HCT116 (cell line): Measurements from ENCODE around the gene CEP97. TPM values are rescaled to one million over a fixed set of nuclear protein-coding genes. Genes with fewer than 3 reads are reported as not detected.

Source experiments
- ATAC-seq: fragments of 200-7000 bp; cut with Tn5 transposase; 2 replicates; pipeline ENCODE4 v1.9.1; 2020; ENCODE audit warnings: mild to moderate bottlenecking, moderate library complexity
- BruUV-seq: library from RNA; stranded (reverse); fragments of 400-500 nt; replicated peaks from 2 replicates; lab custom pipeline; 2021; lab: Mats Ljungman, UMichigan
- CTCF ChIA-PET: fragments of 300-600 bp; sonication (Branson Sonifier 250); formaldehyde crosslinking; loops from one replicate; lab custom pipeline; 2021; ENCODE audit warnings: antibody characterized with exemption; lab: Charles Lee
- POLR2A ChIA-PET: fragments of 300-600, 350-600 bp; sonication (Branson Sonifier 250); formaldehyde crosslinking; loops from one replicate; lab custom pipeline; 2021; ENCODE audit warnings: antibody characterized with exemption; lab: Charles Lee
- RAD21 ChIA-PET, 2 experiments: fragments of 300-600 bp; sonication (Branson Sonifier 250); formaldehyde crosslinking; loops; one replicate each; lab custom pipeline; 2023; ENCODE audit warnings: low total read pairs in 2 of 2; ENCODE audit not compliant: uncharacterized antibody in 2 of 2, unreplicated experiment in 2 of 2, low non-redundant PET in 1 of 2; lab: Charles Lee
- DNase-seq: peaks from one replicate; pipeline ENCODE4 v3.0.0-alpha.2; 2010; ENCODE audit warnings: low read depth, low spot score
- H2AFZ ChIP-seq: fragments of 200-600 bp; shearing (Covaris generic), sonication (generic); 2 replicates; pipeline ENCODE4 v1.6.1; 2017; ENCODE audit warnings: low read depth, mixed run types, mixed read lengths, antibody characterized with exemption, low read length; ENCODE audit not compliant: poor library complexity, severe bottlenecking
- H3K27ac ChIP-seq: 2 replicates; pipeline ENCODE4 v1.5.1; 2012; ENCODE audit warnings: low read depth, low read length
- H3K27me3 ChIP-seq: fragments of 200-600 bp; sonication (generic); 2 replicates; pipeline ENCODE4 v1.6.1; 2016; ENCODE audit warnings: mixed run types, low read length, mixed read lengths; ENCODE audit not compliant: insufficient read depth
- H3K36me3 ChIP-seq, 2 experiments: fragments of 200-500 bp in 1 of 2; fragments of 200-600 bp in 1 of 2; sonication (Bioruptor generic) in 1 of 2; sonication (generic) in 1 of 2; 2 replicates each; pipeline versions ENCODE4 v1.5.1 to v1.6.1; 2014 to 2016; ENCODE audit warnings: low read length in 2 of 2, inconsistent platforms in 1 of 2, mixed read lengths in 1 of 2, mixed run types in 1 of 2; ENCODE audit not compliant: insufficient read depth in 2 of 2, control insufficient read depth in 1 of 2
- H3K4me1 ChIP-seq, 2 experiments: fragments of 200-600 bp in 1 of 2; sonication (generic) in 1 of 2; 2 replicates each; pipeline versions ENCODE4 v1.5.1 to v1.6.1; 2012 to 2017; ENCODE audit warnings: low read length in 2 of 2, inconsistent platforms in 1 of 2, mild to moderate bottlenecking in 1 of 2, mixed read lengths in 1 of 2, mixed run types in 1 of 2, moderate library complexity in 1 of 2; ENCODE audit not compliant: insufficient read depth in 2 of 2, control insufficient read depth in 1 of 2
- H3K4me2 ChIP-seq: fragments of 200-600 bp; sonication (generic); 2 replicates; pipeline ENCODE4 v1.6.1; 2017; ENCODE audit warnings: mixed run types, low read length, mixed read lengths
- H3K4me3 ChIP-seq, 2 experiments: fragments of 200-600 bp in 1 of 2; sonication (generic) in 1 of 2; replicated peaks in 1 of 2; 2 replicates each; pipeline ENCODE4 v1.5.1; 2011 to 2016; ENCODE audit warnings: low read length in 2 of 2, control low read depth in 1 of 2, low read depth in 1 of 2, mild to moderate bottlenecking in 1 of 2, mixed read lengths in 1 of 2, mixed run types in 1 of 2
- H3K79me2 ChIP-seq: fragments of 200-600 bp; sonication (generic); 2 replicates; pipeline ENCODE4 v1.6.1; 2017; ENCODE audit warnings: mild to moderate bottlenecking, mixed run types, low read length, moderate library complexity, mixed read lengths; ENCODE audit not compliant: insufficient read depth
- H3K9ac ChIP-seq: fragments of 200-600 bp; sonication (generic); 2 replicates; pipeline ENCODE4 v1.6.1; 2016; ENCODE audit warnings: low read length, mixed read lengths
- H3K9me2 ChIP-seq: fragments of 200-600 bp; sonication (generic), shearing (Covaris generic); 2 replicates; pipeline ENCODE4 v1.6.1; 2017; ENCODE audit warnings: mixed run types, mild to moderate bottlenecking, moderate library complexity; ENCODE audit not compliant: insufficient read depth
- H3K9me3 ChIP-seq, 2 experiments: fragments of 200-500 bp in 1 of 2; fragments of 200-600 bp in 1 of 2; sonication (Bioruptor generic) in 1 of 2; sonication (generic) in 1 of 2; 2 replicates each; pipeline ENCODE4 v1.6.1; 2014 to 2017; ENCODE audit warnings: low read length in 2 of 2, mixed read lengths in 2 of 2, inconsistent platforms in 1 of 2, low read depth in 1 of 2, mild to moderate bottlenecking in 1 of 2, mixed run types in 1 of 2, moderate library complexity in 1 of 2; ENCODE audit not compliant: control insufficient read depth in 1 of 2, insufficient read depth in 1 of 2
- H4K20me1 ChIP-seq: fragments of 200-600 bp; sonication (generic), shearing (Covaris generic); 2 replicates; pipeline ENCODE4 v1.6.1; 2017; ENCODE audit warnings: mixed run types, mild to moderate bottlenecking, moderate library complexity; ENCODE audit not compliant: insufficient read depth
- CBX3 ChIP-seq: IDR thresholded peaks from 2 replicates; pipeline ENCODE4 v1.6.1; 2012; ENCODE audit warnings: low read depth
- CEBPB ChIP-seq: IDR thresholded peaks from 2 replicates; pipeline ENCODE4 v1.6.1; 2012; ENCODE audit warnings: low read depth
- EGR1 ChIP-seq: IDR thresholded peaks from 2 replicates; pipeline ENCODE4 v1.6.1; 2012; ENCODE audit warnings: low read depth
- ELF1 ChIP-seq: IDR thresholded peaks from 2 replicates; pipeline ENCODE4 v1.6.1; 2012; ENCODE audit warnings: low read depth, borderline replicate concordance
- EZH2 ChIP-seq: fragments of 200-600 bp; sonication (generic); IDR thresholded peaks from 2 replicates; pipeline ENCODE4 v1.6.1; 2017; ENCODE audit warnings: antibody characterized with exemption, mixed run types
- EZH2phosphoT487 ChIP-seq: fragments of 200-600 bp; IDR thresholded peaks from 2 replicates; pipeline ENCODE4 v1.6.1; 2018; ENCODE audit warnings: antibody characterized with exemption, borderline replicate concordance
- FOSL1 ChIP-seq: IDR thresholded peaks from 2 replicates; pipeline ENCODE4 v1.6.1; 2012; ENCODE audit warnings: low read depth
- POLR2A ChIP-seq: IDR thresholded peaks from 2 replicates; pipeline ENCODE4 v1.7.0; 2011; ENCODE audit warnings: borderline replicate concordance; ENCODE audit not compliant: insufficient read depth, insufficient read length; ENCODE audit errors: extremely low read depth
- POLR2AphosphoS5 ChIP-seq: IDR thresholded peaks from 2 replicates; pipeline ENCODE4 v1.6.1; 2011; ENCODE audit warnings: mild to moderate bottlenecking, low read depth, low read length, moderate library complexity
- SP1 ChIP-seq: IDR thresholded peaks from 2 replicates; pipeline ENCODE4 v1.6.1; 2012; ENCODE audit warnings: low read depth
- TCF7L2 ChIP-seq: IDR thresholded peaks from 2 replicates; pipeline ENCODE4 v1.7.0; 2011; ENCODE audit warnings: borderline replicate concordance, inconsistent platforms; ENCODE audit not compliant: insufficient read depth, insufficient read length; ENCODE audit errors: extremely low read depth
- ZFX ChIP-seq: fragments of 450-650 bp; IDR thresholded peaks from 2 replicates; pipeline ENCODE4 v1.6.1; 2017
- intact Hi-C: fragments of 100-400 bp; cut with micrococcal nuclease; formaldehyde crosslinking; loops from 2 replicates; pipeline ENCODE4 v1.10.0; 2022
- total RNA-seq: library from RNA; stranded (reverse); gene quantifications from one replicate; pipeline ENCODE4 v1.2.1, GENCODE V29; 2021; ENCODE audit not compliant: unreplicated experiment
- TF ChIP-seq, protein P1 (sequence below): IDR thresholded peaks from 2 replicates; pipeline ENCODE4 v1.6.1; 2012
- TF ChIP-seq, protein P2 (sequence below): IDR thresholded peaks from 2 replicates; pipeline ENCODE4 v1.6.1; 2011; ENCODE audit warnings: mild to moderate bottlenecking, low read length, moderate library complexity; ENCODE audit not compliant: insufficient replicate concordance; ENCODE audit errors: extremely low read depth

CEP97 gene
- total RNA-seq, 1 experiment from 2014 or later = 15.7 TPM

DNA sequence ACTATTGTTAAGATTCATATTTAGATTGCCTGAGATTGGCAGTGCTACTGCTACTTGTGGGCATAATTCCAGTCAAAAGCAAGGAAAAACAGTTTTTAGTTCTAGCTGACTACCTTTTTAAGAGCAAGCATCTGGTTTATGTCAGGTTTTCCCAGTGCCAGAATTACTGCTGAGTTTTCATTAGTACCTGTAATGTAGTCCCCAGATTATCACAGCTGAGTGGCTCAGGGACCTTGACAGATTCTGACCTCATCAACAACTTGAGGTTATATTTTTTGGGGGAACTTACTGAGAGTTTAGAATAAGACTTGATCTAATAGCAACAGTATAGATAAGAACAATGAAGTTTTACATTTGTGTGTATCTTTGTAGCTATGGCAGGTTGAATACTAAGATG, 85.6 kb downstream of the CEP97 start:
- CTCF ChIA-PET = interaction anchor here (1.2 to 8.0 kb wide), 3 partner anchors 42 to 419 kb away, joined by 3 to 121 read pairs (median 45); no protein-coding TSS in a partner anchor
- no peak for TF ChIP-seq ZFX
- no peak for TF ChIP-seq CEBPB
- TF ChIP-seq POLR2A = no peak
- no peak for TF ChIP-seq CBX3
- TF ChIP-seq, protein P1, sequence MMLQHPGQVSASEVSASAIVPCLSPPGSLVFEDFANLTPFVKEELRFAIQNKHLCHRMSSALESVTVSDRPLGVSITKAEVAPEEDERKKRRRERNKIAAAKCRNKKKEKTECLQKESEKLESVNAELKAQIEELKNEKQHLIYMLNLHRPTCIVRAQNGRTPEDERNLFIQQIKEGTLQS = no peak
- no peak for TF ChIP-seq TCF7L2
- TF ChIP-seq POLR2AphosphoS5 = no peak
- no peak for TF ChIP-seq SP1
- TF ChIP-seq EZH2 = no peak
- TF ChIP-seq EZH2phosphoT487 = no peak
- no peak for TF ChIP-seq ELF1
- no peak for TF ChIP-seq FOSL1
- TF ChIP-seq EGR1 = no peak
- TF ChIP-seq, protein P2, sequence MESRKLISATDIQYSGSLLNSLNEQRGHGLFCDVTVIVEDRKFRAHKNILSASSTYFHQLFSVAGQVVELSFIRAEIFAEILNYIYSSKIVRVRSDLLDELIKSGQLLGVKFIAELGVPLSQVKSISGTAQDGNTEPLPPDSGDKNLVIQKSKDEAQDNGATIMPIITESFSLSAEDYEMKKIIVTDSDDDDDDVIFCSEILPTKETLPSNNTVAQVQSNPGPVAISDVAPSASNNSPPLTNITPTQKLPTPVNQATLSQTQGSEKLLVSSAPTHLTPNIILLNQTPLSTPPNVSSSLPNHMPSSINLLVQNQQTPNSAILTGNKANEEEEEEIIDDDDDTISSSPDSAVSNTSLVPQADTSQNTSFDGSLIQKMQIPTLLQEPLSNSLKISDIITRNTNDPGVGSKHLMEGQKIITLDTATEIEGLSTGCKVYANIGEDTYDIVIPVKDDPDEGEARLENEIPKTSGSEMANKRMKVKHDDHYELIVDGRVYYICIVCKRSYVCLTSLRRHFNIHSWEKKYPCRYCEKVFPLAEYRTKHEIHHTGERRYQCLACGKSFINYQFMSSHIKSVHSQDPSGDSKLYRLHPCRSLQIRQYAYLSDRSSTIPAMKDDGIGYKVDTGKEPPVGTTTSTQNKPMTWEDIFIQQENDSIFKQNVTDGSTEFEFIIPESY = no peak

More for the DNA sequence above, 85.6 kb downstream of the CEP97 start:
- Histone ChIP-seq H3K4me3 (no peak overlapping the region), H2AFZ (no peak overlapping the region), H3K9ac (no peak overlapping the region), H3K9me3 (no peaks in the 10 kb centered on the region), H3K27me3 (no peaks in the 10 kb centered on the region), H3K4me2 (no peak overlapping the region), H3K27ac (no peak overlapping the region), H3K9me2 (no peaks in the 10 kb centered on the region), H3K4me1 (no peaks in the 10 kb centered on the region), H4K20me1 (no peaks in the 10 kb centered on the region), H3K36me3 (no peaks in the 10 kb centered on the region), H3K79me2 (no peaks in the 10 kb centered on the region)
- no TSS peak for BruUV-seq
- intact Hi-C loops = no loop called here
- ChIA-PET RAD21 (interaction anchor here (1.0 to 2.1 kb wide), 2 partner anchors 415 to 416 kb away, joined by 4 to 12 read pairs; no protein-coding TSS in a partner anchor), POLR2A (no interaction called here)
- ATAC-seq = no peak
- no peak for DNase-seq
